NCI-H345 treated with DMSO at 0.1 percent for 48 hours (cell line): ENCODE measurements around the gene RNF43.
"Not testable (repeated sequence)": the region's sequence is repeated elsewhere in the genome, so short reads cannot be mapped to it uniquely, and the experiment has no call there.

Experiments used
- DNase-seq: peaks from one replicate; lab custom pipeline; 2025; ENCODE audit not compliant: unreplicated experiment; lab: John Stamatoyannopoulos, UW

Gene RNF43

GRCh38 chr17:58410714-58411407, 6.5 kb downstream of the RNF43 start:
- DNase-seq: no peak

- no peak for DNase-seq
Observed at GRCh38 chr17:58409432-58409831, 7.9 kb downstream of the RNF43 start.

GRCh38 chr17:58403311-58403710, 14.0 kb downstream of the RNF43 start:
- DNase-seq: no peak

- no peak for DNase-seq
Observed at GRCh38 chr17:58402679-58403078, 14.7 kb downstream of the RNF43 start.

- no peak for DNase-seq
Observed at GRCh38 chr17:58402047-58402446, 15.3 kb downstream of the RNF43 start.

- DNase-seq: peak; percentile 47
Observed at GRCh38 chr17:58401287-58401686, 16.0 kb downstream of the RNF43 start.

GRCh38 chr17:58400826-58401225, 16.5 kb downstream of the RNF43 start:
- no peak for DNase-seq

GRCh38 chr17:58399974-58400373, 17.4 kb downstream of the RNF43 start:
- DNase-seq: no peak

- no peak for DNase-seq
Observed at GRCh38 chr17:58398574-58399266, 18.6 kb downstream of the RNF43 start.

- DNase-seq: not testable (repeated sequence)
Observed at GRCh38 chr17:58397421-58397820, 19.9 kb downstream of the RNF43 start.

GRCh38 chr17:58396173-58396572, 21.2 kb downstream of the RNF43 start:
- DNase-seq: no peak

GRCh38 chr17:58394534-58395223, 22.7 kb downstream of the RNF43 start:
- DNase-seq: no peak

GRCh38 chr17:58391302-58391984, 25.9 kb downstream of the RNF43 start:
- DNase-seq: peak; percentile 94

GRCh38 chr17:58390884-58391283, 26.4 kb downstream of the RNF43 start:
- DNase-seq: no peak

- DNase-seq: no peak
Observed at GRCh38 chr17:58388302-58389190, 28.8 kb downstream of the RNF43 start.

GRCh38 chr17:58387834-58388233, 29.5 kb downstream of the RNF43 start:
- no peak for DNase-seq

GRCh38 chr17:58386708-58387107, 30.6 kb downstream of the RNF43 start:
- no peak for DNase-seq

- no peak for DNase-seq
Observed at GRCh38 chr17:58385359-58385899, 31.9 kb downstream of the RNF43 start.

- DNase-seq: no peak
Observed at GRCh38 chr17:58384897-58385296, 32.4 kb downstream of the RNF43 start.

GRCh38 chr17:58383892-58384462, 33.4 kb downstream of the RNF43 start:
- no peak for DNase-seq
